HepG2 (cell line): ENCODE results near the gene EBLN2. TPM values are rescaled to one million over a fixed set of nuclear protein-coding genes. Genes with fewer than 3 reads are reported as not detected.

Experiments used
- ATAC-seq: fragments of 200-7000 bp; cut with Tn5 transposase; 3 replicates; pipeline ENCODE4 v1.9.1; 2020; ENCODE audit warnings: mild to moderate bottlenecking, moderate library complexity
- BruUV-seq: library from RNA; stranded (reverse); fragments of 400-500 nt; replicated peaks from 2 replicates; lab custom pipeline; 2021; lab: Mats Ljungman, UMichigan
- CTCF ChIA-PET: fragments of 300-600 bp; formaldehyde crosslinking; extraction: SDS; loops from one replicate; lab custom pipeline; 2021; ENCODE audit warnings: low total read pairs, inconsistent platforms, low intra/inter-chr PET ratio; lab: Yijun Ruan, JAX
- POLR2A ChIA-PET: fragments of 350-600 bp; sonication (Branson Sonifier 250); formaldehyde crosslinking; loops from one replicate; lab custom pipeline; 2020; ENCODE audit warnings: antibody characterized with exemption, inconsistent platforms; lab: Yijun Ruan, JAX
- DNase-seq: peaks from one replicate; pipeline ENCODE4 v3.0.0-alpha.2; 2015; ENCODE audit warnings: low spot score
- FAIRE-seq: peaks from 3 replicates; lab custom pipeline; 2011; peaks lifted over from hg19 to GRCh38; lab: Jason Lieb, UNC
- H2AFZ ChIP-seq: one replicate; pipeline ENCODE4 v1.6.1; 2011; ENCODE audit warnings: low read length, inconsistent platforms
- H3K27ac ChIP-seq: fragments of 300-600 bp; 3 replicates; pipeline ENCODE4 v1.8.0; 2011; ENCODE audit warnings: mixed run types, mild to moderate bottlenecking, mixed read lengths, low read length, inconsistent platforms; ENCODE audit not compliant: insufficient read depth; ENCODE audit errors: extremely low read length
- H3K27me3 ChIP-seq, 2 experiments: fragments of 200-600 bp in 1 of 2; 2 replicates in 1 of 2; 3 replicates in 1 of 2; pipeline versions ENCODE4 v1.6.0 to v1.8.0; 2011; ENCODE audit warnings: low read length in 2 of 2, mild to moderate bottlenecking in 2 of 2, moderate library complexity in 2 of 2, inconsistent platforms in 1 of 2; ENCODE audit not compliant: insufficient read depth in 2 of 2, control insufficient read depth in 1 of 2
- H3K36me3 ChIP-seq, 2 experiments: fragments of 200-600 bp in 1 of 2; replicated peaks in 1 of 2; 2 replicates in 1 of 2; 3 replicates in 1 of 2; pipeline versions ENCODE4 v1.5.1 to v1.8.0; 2011; ENCODE audit warnings: low read length in 2 of 2, inconsistent platforms in 1 of 2; ENCODE audit not compliant: insufficient read depth in 2 of 2, control insufficient read depth in 1 of 2
- H3K4me1 ChIP-seq: 2 replicates; pipeline ENCODE4 v1.5.1; 2012; ENCODE audit warnings: low read length, inconsistent platforms; ENCODE audit not compliant: insufficient read depth
- H3K4me2 ChIP-seq: 2 replicates; pipeline ENCODE4 v1.6.0; 2011; ENCODE audit warnings: low read depth, low read length, inconsistent platforms
- H3K4me3 ChIP-seq, 3 experiments: fragments of 200-600 bp in 1 of 3; sonication (generic), shearing (Covaris generic) in 1 of 3; replicated peaks in 1 of 3; 2 replicates each; pipeline ENCODE4 v1.5.1; 2011 to 2016; ENCODE audit warnings: low read length in 3 of 3, inconsistent platforms in 2 of 3, low read depth in 2 of 3, mild to moderate bottlenecking in 2 of 3, control low read depth in 1 of 3, mixed read lengths in 1 of 3; ENCODE audit not compliant: insufficient read depth in 1 of 3
- H3K79me2 ChIP-seq: one replicate; pipeline ENCODE4 v1.6.1; 2011; ENCODE audit warnings: low read length, inconsistent platforms; ENCODE audit not compliant: insufficient read depth
- H3K9ac ChIP-seq: 2 replicates; pipeline ENCODE4 v1.6.0; 2011; ENCODE audit warnings: mild to moderate bottlenecking, low read depth, low read length, inconsistent platforms; ENCODE audit not compliant: insufficient read depth
- H3K9me3 ChIP-seq: 2 replicates; pipeline ENCODE4 v1.5.1; 2012; ENCODE audit warnings: mild to moderate bottlenecking, low read length
- H4K20me1 ChIP-seq: 2 replicates; pipeline ENCODE4 v1.6.0; 2011; ENCODE audit warnings: inconsistent platforms, mild to moderate bottlenecking, low read length, moderate library complexity; ENCODE audit not compliant: insufficient read depth
- CEBPG ChIP-seq: IDR thresholded peaks from 2 replicates; pipeline ENCODE4 v1.6.1; 2016
- GABPA ChIP-seq, 2 experiments: IDR thresholded peaks; 2 replicates each; pipeline ENCODE4 v1.6.1; 2011 to 2016; ENCODE audit warnings: low read depth in 2 of 2, low read length in 1 of 2, missing biosample characterization in 1 of 2, missing genetic modification characterization in 1 of 2
- HNF1B ChIP-seq: sonication (generic); formaldehyde crosslinking; IDR thresholded peaks from 2 replicates; pipeline ENCODE4 v1.5.1; 2020; ENCODE audit warnings: mild to moderate bottlenecking, moderate library complexity, missing genetic modification reagents
- MAX ChIP-seq: IDR thresholded peaks from 2 replicates; pipeline ENCODE4 v1.6.1; 2012; ENCODE audit warnings: inconsistent platforms
- MYC ChIP-seq: sonication (generic); formaldehyde crosslinking; IDR thresholded peaks from 2 replicates; pipeline ENCODE4 v1.9.0; 2021; ENCODE audit warnings: missing genetic modification reagents, borderline replicate concordance
- TCF12 ChIP-seq, 2 experiments: fragments of 450-650 bp in 1 of 2; sonication (generic) in 1 of 2; formaldehyde crosslinking in 1 of 2; IDR thresholded peaks; 2 replicates each; pipeline versions ENCODE4 v1.6.1 to v1.8.0; 2017 to 2022; ENCODE audit warnings: antibody characterized with exemption in 1 of 2, mild to moderate bottlenecking in 1 of 2, missing genetic modification reagents in 1 of 2, moderate library complexity in 1 of 2
- TERF1 ChIP-seq: sonication (generic); formaldehyde crosslinking; IDR thresholded peaks from 2 replicates; pipeline ENCODE4 v1.8.0; 2022; ENCODE audit warnings: mild to moderate bottlenecking, missing genetic modification reagents, moderate library complexity
- ZNF12 ChIP-seq: sonication (generic); formaldehyde crosslinking; IDR thresholded peaks from 2 replicates; pipeline ENCODE4 v1.5.0; 2020; ENCODE audit warnings: missing genetic modification reagents
- WGBS: methylation state at CpG from one replicate; pipeline ENCODE4 v1.1.6; 2017; ENCODE audit warnings: low lambda C conversion rate; 5-methylcytosine and 5-hydroxymethylcytosine counted together
- in situ Hi-C: cut with HindIII; loops from 2 replicates; pipeline ENCODE4 v1.10.0; 2017; ENCODE audit warnings: low pct_unique_long_range_greater_than_20kb; ENCODE audit not compliant: extremely low pct_ligation_motif_present
- intact Hi-C: fragments of 100-400 bp; cut with micrococcal nuclease; formaldehyde crosslinking; loops from one replicate; pipeline ENCODE4 v1.10.0; 2022; ENCODE audit not compliant: unreplicated experiment
- polyA plus RNA-seq, 8 experiments: library from polyadenylated mRNA; depleted of rRNA in 3 of 8; stranded (reverse) in 7 of 8; unstranded in 1 of 8; fragments of >200 nt; fragmentation: Illumina TruSeq in 4 of 8; extraction: Trizol in 4 of 8; gene quantifications; 2 replicates each; pipeline versions ENCODE4 v1.2.1 to v1.2.3, GENCODE V29; 2011 to 2016; ENCODE audit warnings: low read depth in 4 of 8, missing spikeins in 1 of 8, mixed read lengths in 1 of 8; ENCODE audit not compliant: insufficient read depth in 1 of 8
- total RNA-seq, 5 experiments: library from RNA; depleted of rRNA; stranded (reverse); fragments of >200 nt; fragmentation: Illumina TruSeq; extraction: Trizol; gene quantifications; 2 replicates each; pipeline ENCODE4 v1.2.3, GENCODE V29; 2016; ENCODE audit warnings: low read depth in 1 of 5

EBLN2 gene
- total and polyA plus RNA-seq, 2 of the 13 experiments (the other 11 are each of a cell fraction or from before 2014, with no cell fraction given): 3.3 to 8.3 TPM

GRCh38 chr3:73081140-73081539, 19.7 kb downstream of the EBLN2 start:
- Histone ChIP-seq H3K27me3 (no peaks in the 10 kb centered on the region; a peak in 1 of 5 replicates), H3K4me2 (no peak overlapping the region), H3K79me2 (no peaks in the 10 kb centered on the region), H3K36me3 (no peaks in the 10 kb centered on the region), H3K4me3 (no peak overlapping the region), H2AFZ (no peak overlapping the region), H3K9me3 (no peaks in the 10 kb centered on the region), H3K9ac (no peak overlapping the region), H3K27ac (no peak overlapping the region), H4K20me1 (no peaks in the 10 kb centered on the region), H3K4me1 (no peaks in the 10 kb centered on the region)
- 84% methylated on average over 8 of the region's 8 CpGs for WGBS
- in situ Hi-C loops: loop anchor here (10.0 to 25.0 kb wide), 2 partner anchors 236 to 1369 kb away; partner anchors contain the start of gene SHQ1
- no peak for DNase-seq
- BruUV-seq: no TSS peak
- intact Hi-C loops: loop anchor here (10.0 kb wide), 1 partner anchor 1126 kb away; no protein-coding TSS in a partner anchor
- ATAC-seq: no peak
- no peak for FAIRE-seq
- POLR2A ChIA-PET: no interaction called here
- TF ChIP-seq HNF1B (CRISPR knock-in tag): no peak
- no peak for TF ChIP-seq MYC
- no peak for TF ChIP-seq ZNF12
- TF ChIP-seq TCF12 (IDR thresholded peaks at IDR 0.05): no peak
- TF ChIP-seq TCF12 (CRISPR knock-in tag; IDR thresholded peaks at IDR 0.05): no peak
- TF ChIP-seq CEBPG (CRISPR knock-in tag): no peak
- TF ChIP-seq GABPA (IDR thresholded peaks at IDR 0.05; ENCODE audit: low read depth, low read length): no peak
- no peak for TF ChIP-seq GABPA (CRISPR knock-in tag; IDR thresholded peaks at IDR 0.05; ENCODE audit: low read depth)
- TF ChIP-seq TERF1 (CRISPR knock-in tag): no peak
- no peak for TF ChIP-seq MAX
- CTCF ChIA-PET: no interaction called here
